GM19468 (cell line): ENCODE data around the gene NAA80.
A peak's percentile ranks its signal among the peaks of the same experiment; 100 is the strongest.
"Not testable (repeated sequence)": the region's sequence is repeated elsewhere in the genome, so short reads cannot be mapped to it uniquely, and the experiment has no call there.

Source experiments
- ATAC-seq: cut with Tn5 transposase; IDR thresholded peaks from one replicate; pipeline ENCODE4 v1.9.1; 2021; ENCODE audit warnings: mild to moderate bottlenecking, moderate library complexity, moderate number of reproducible peaks; ENCODE audit not compliant: unreplicated experiment; ENCODE audit errors: extremely low read depth

The NAA80 gene

GRCh38 chr3:50293079-50293801, 6.0 kb downstream of the NAA80 start:
- ATAC-seq = no peak

- peak; percentile 87 for ATAC-seq
These were observed 6.8 kb downstream of the NAA80 start, which contains the start of gene IFRD2 for GRCh38 chr3:50292159-50293078. IFRD2 (minus strand) TSS chr3:50292429; CDS start chr3:50292274, 155 bp downstream.

- ATAC-seq = no peak
These were observed 9.0 kb downstream of the NAA80 start for GRCh38 chr3:50290161-50290641.

- no peak for ATAC-seq
These were observed 10.1 kb downstream of the NAA80 start for GRCh38 chr3:50289130-50289529.

GRCh38 chr3:50288387-50289007, 10.7 kb downstream of the NAA80 start:
- ATAC-seq = no peak

GRCh38 chr3:50287262-50287661, 11.9 kb downstream of the NAA80 start:
- ATAC-seq = no peak

GRCh38 chr3:50286322-50287227, 12.6 kb downstream of the NAA80 start:
- ATAC-seq = no peak

GRCh38 chr3:50284121-50284520, 15.1 kb downstream of the NAA80 start:
- ATAC-seq = not testable (repeated sequence)

GRCh38 chr3:50279255-50280016, 19.8 kb downstream of the NAA80 start:
- ATAC-seq = no peak

GRCh38 chr3:50278880-50279224, 20.4 kb downstream of the NAA80 start, which contains the start of gene LSMEM2:
LSMEM2 (plus strand) TSS chr3:50279087; CDS start chr3:50279114, 27 bp downstream.
- no peak for ATAC-seq

- no peak for ATAC-seq
These were observed 20.9 kb downstream of the NAA80 start for GRCh38 chr3:50278123-50278879.

- ATAC-seq = no peak
These were observed 22.5 kb downstream of the NAA80 start for GRCh38 chr3:50276762-50277101.

- ATAC-seq = no peak
These were observed 23.0 kb downstream of the NAA80 start for GRCh38 chr3:50275996-50276761.

- no peak for ATAC-seq
These were observed 23.8 kb downstream of the NAA80 start for GRCh38 chr3:50275141-50275995.

GRCh38 chr3:50274371-50275104, 24.7 kb downstream of the NAA80 start:
- ATAC-seq = no peak

- ATAC-seq = no peak
These were observed 25.5 kb downstream of the NAA80 start for GRCh38 chr3:50273689-50274065.
